A673 (cell line): ENCODE measurements around the gene REP15. TPM values are rescaled to one million over a fixed set of nuclear protein-coding genes. Genes with fewer than 3 reads are reported as not detected.

Experiments used
- BruUV-seq: library from RNA; stranded (reverse); fragments of 400-500 nt; replicated peaks from 2 replicates; lab custom pipeline; 2021; lab: Mats Ljungman, UMichigan
- CTCF ChIA-PET: fragments of 300-600 bp; sonication (Branson Sonifier 250); formaldehyde crosslinking; loops from one replicate; lab custom pipeline; 2022; ENCODE audit warnings: antibody characterized with exemption; lab: Charles Lee
- POLR2A ChIA-PET: fragments of 300-600 bp; sonication (Branson Sonifier 250); formaldehyde crosslinking; loops from one replicate; lab custom pipeline; 2022; ENCODE audit warnings: antibody characterized with exemption; ENCODE audit not compliant: low non-redundant PET; lab: Charles Lee
- DNase-seq: peaks from one replicate; pipeline ENCODE4 v3.0.0-alpha.2; 2015; ENCODE audit warnings: low spot score
- H3K27ac ChIP-seq: fragments of 200-600 bp; sonication (generic); 2 replicates; pipeline ENCODE4 v1.5.1; 2016; ENCODE audit warnings: mixed run types, low read depth, mild to moderate bottlenecking, mixed read lengths, antibody characterized with exemption, low read length; ENCODE audit not compliant: poor library complexity, severe bottlenecking
- H3K27me3 ChIP-seq: fragments of 200-600 bp; sonication (generic); replicated peaks from 2 replicates; pipeline ENCODE4 v1.6.1; 2017; ENCODE audit warnings: mixed run types, low read depth, mild to moderate bottlenecking, mixed read lengths, antibody characterized with exemption, low read length; ENCODE audit not compliant: insufficient read depth, poor library complexity
- H3K36me3 ChIP-seq: fragments of 200-600 bp; sonication (generic); 2 replicates; pipeline ENCODE4 v1.6.1; 2016; ENCODE audit warnings: mixed run types, mild to moderate bottlenecking, mixed read lengths, antibody characterized with exemption, low read length; ENCODE audit not compliant: insufficient read depth, poor library complexity, severe bottlenecking
- H3K4me1 ChIP-seq: fragments of 200-600 bp; sonication (generic); 2 replicates; pipeline ENCODE4 v1.6.1; 2017; ENCODE audit warnings: mixed run types, mild to moderate bottlenecking, mixed read lengths, antibody characterized with exemption, low read length; ENCODE audit not compliant: insufficient read depth, poor library complexity, severe bottlenecking
- H3K4me3 ChIP-seq: fragments of 200-600 bp; sonication (generic); 2 replicates; pipeline ENCODE4 v1.5.1; 2016; ENCODE audit warnings: low read depth, mixed run types, mild to moderate bottlenecking, mixed read lengths, low read length; ENCODE audit not compliant: poor library complexity, severe bottlenecking
- H3K9me3 ChIP-seq: fragments of 200-600 bp; sonication (generic); 2 replicates; pipeline ENCODE4 v1.6.1; 2016; ENCODE audit warnings: mixed run types, low read depth, mild to moderate bottlenecking, mixed read lengths, antibody characterized with exemption, low read length; ENCODE audit not compliant: poor library complexity, severe bottlenecking
- CTCF ChIP-seq: fragments of 300-800, 200-600 bp; sonication (generic); conservative IDR thresholded peaks from 2 replicates; pipeline ENCODE4 v1.5.1; 2017; ENCODE audit warnings: low read depth, mild to moderate bottlenecking, antibody characterized with exemption, low read length, moderate library complexity, mixed read lengths
- EZH2 ChIP-seq: fragments of 200-600 bp; sonication (generic); IDR thresholded peaks from 2 replicates; pipeline ENCODE4 v1.6.1; 2017; ENCODE audit warnings: borderline replicate concordance, low read depth, mild to moderate bottlenecking, mixed read lengths, antibody characterized with exemption, low read length; ENCODE audit not compliant: poor library complexity, severe bottlenecking
- intact Hi-C: fragments of 100-400 bp; cut with micrococcal nuclease; formaldehyde crosslinking; loops from one replicate; pipeline ENCODE4 v1.10.0; 2022; ENCODE audit not compliant: unreplicated experiment
- total RNA-seq: library from RNA; stranded (reverse); gene quantifications from 2 replicates; pipeline ENCODE4 v1.2.3, GENCODE V29; 2021

The REP15 gene
- total RNA-seq, 1 experiment from 2014 or later = 1.5 TPM

DNA sequence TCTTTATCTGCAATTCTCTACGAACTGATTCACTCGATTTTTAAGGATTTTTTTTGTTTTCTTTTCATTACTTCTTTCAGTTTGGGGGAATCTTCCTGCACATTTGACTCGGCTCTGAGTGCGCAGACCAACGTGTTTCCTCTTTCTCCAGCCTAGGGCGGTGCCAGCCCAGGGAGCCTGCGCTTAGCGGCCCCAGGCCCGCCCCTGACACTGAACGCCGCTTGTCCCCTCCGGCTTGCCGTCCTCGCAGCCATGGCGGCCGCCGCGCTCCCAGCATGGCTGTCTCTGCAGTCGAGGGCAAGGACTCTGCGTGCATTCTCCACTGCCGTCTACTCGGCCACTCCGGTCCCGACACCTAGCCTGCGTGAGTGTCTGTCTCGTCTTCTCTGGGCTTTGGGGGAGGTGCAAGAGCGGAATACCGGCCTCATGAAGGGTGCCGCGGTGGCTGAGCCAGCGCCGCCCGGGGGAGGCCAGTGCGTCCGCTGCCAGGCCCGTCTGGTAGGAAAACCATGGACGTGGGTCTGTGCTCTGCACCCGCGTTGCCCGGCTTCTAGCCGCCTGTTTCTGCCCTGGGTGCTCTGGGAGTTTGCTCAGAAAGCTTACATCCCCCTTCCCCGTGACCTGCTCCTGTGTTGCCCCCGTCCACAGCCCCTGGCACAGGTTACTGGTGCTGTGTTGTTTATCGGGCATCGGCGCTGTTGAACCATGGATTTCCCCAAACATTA lies 14.5 kb downstream of the REP15 start, which contains the start of gene MRPS35:
MRPS35 (plus strand) TSS at position 241 of the 725 bp plus-strand sequence; CDS start at position 253, 12 bp downstream.
- no peaks in the 10 kb centered on the region for H3K9me3 ChIP-seq
- H3K27ac ChIP-seq = peak within 1 kb of the TSS; percentile 83
- no peaks in the 10 kb centered on the region for H3K27me3 ChIP-seq
- DNase-seq = peak; percentile 93
- peaks cover 2% of the 10 kb centered on the region for H3K36me3 ChIP-seq
- ChIA-PET POLR2A (no interaction called here), CTCF (no interaction called here)
- H3K4me1 ChIP-seq = peaks cover 6% of the 10 kb centered on the region
- peak within 1 kb of the TSS; percentile 78 for H3K4me3 ChIP-seq
- intact Hi-C loops = no loop called here
- BruUV-seq = no TSS peak
- no peak for TF ChIP-seq EZH2
- TF ChIP-seq CTCF = no peak

DNA sequence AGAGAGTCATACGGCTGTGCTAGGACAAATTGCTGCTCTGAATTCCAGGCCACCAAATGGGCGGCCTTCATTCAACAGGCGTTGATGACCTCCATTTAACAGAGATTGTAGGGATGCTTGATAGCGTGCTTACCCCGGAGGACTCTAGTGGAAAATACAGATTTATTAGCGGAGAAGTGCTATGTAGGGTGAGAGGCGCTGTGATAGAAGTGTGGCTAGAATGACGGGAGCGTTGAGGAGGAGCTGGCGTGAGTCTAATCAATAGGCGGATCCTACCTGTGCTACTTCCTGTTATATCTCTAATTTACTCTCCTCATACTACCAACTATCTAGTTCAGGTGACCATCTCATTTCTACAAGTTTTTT lies 15.1 kb downstream of the REP15 start:
- Histone ChIP-seq H3K4me1 (peaks cover 6% of the 10 kb centered on the region), H3K9me3 (no peaks in the 10 kb centered on the region), H3K4me3 (peak overlapping the region; percentile 78), H3K27ac (peak overlapping the region; percentile 83), H3K36me3 (peaks cover 5% of the 10 kb centered on the region), H3K27me3 (no peaks in the 10 kb centered on the region)
- CTCF ChIA-PET = no interaction called here
- DNase-seq = no peak
- intact Hi-C loops = no loop called here
- TF ChIP-seq CTCF = no peak
- TF ChIP-seq EZH2 = no peak
- POLR2A ChIA-PET = no interaction called here
- no TSS peak for BruUV-seq

DNA sequence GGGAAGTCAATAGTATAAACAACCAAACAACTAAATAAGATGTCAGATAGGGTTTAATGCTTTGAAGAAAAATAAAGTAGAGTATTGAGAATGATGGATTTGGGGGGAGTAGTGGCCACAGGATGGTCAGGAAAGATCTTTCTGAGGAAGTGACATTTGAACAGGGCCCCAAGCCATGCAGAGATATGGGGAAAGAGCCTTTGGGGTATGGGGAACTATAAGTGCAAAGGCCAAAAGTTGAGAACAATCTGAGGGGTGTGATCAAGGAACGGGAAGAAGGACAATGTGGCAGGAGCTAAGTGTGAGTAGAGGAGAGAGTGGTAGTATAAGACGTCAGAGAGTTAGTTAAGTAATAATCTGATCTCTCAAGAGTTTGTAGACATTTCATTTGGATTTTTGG lies 15.7 kb downstream of the REP15 start:
- ChIA-PET POLR2A (no interaction called here), CTCF (no interaction called here)
- no TSS peak for BruUV-seq
- intact Hi-C loops = no loop called here
- peaks cover 12% of the 10 kb centered on the region for H3K36me3 ChIP-seq
- H3K9me3 ChIP-seq = no peaks in the 10 kb centered on the region
- no peaks in the 10 kb centered on the region for H3K27me3 ChIP-seq
- peaks cover 6% of the 10 kb centered on the region for H3K4me1 ChIP-seq
- H3K4me3 ChIP-seq = peak overlapping the region; percentile 78
- H3K27ac ChIP-seq = no peak overlapping the region
- TF ChIP-seq CTCF (no peak), EZH2 (no peak)
- no peak for DNase-seq
